Measurements from ENCODE around the gene CTF1. TPM values are rescaled to one million over a fixed set of nuclear protein-coding genes. Genes with fewer than 3 reads are reported as not detected.

Gene CTF1
- total and polyA plus RNA-seq, 10 of the 15 experiments (the other 5 are each of a cell fraction or from before 2014, with no cell fraction given), result 0.04 to 0.46 (median 0.11) TPM; not detected in 3

DNA sequence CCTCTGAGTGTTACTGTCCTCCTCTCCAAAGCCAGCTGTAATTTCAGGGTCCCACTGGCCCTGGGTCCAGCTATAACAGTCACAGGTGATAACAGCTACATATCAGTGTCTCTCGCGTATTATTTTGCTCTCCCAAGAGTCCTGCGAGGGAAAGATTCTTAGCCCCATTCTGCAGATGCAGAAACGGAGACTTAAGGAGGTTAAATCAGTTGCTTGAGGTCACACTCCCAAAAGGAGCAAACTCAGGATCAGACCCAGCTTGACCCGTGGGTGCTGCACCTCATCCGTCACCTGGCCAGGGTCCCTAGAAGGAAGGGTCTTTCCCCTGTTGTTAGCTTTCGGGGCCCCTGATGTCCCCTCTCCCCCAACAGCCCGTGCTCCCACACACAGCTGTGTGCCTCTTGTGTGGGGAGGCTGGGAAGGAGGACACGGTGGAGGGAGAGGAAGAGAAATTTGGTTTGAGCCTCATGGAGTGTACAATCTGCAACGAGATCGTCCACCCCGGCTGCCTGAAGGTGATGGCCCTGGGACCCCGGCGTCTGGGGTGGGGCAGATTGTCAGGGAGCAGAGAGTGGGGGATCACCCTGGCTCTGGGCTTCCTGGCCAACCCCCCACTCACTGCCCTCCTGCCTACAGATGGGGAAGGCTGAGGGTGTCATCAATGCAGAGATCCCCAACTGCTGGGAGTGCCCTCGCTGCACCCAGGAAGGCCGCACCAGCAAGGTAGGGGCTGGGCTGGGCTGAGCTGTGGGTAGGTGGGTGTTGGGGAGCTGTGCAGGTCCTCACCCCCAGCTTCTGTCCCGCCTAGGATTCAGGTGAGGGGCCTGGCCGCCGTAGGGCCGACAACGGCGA, 30.7 kb downstream of the CTF1 start:
- ATAC-seq (no peak), FAIRE-seq (no peak), DNase-seq (ENCODE audit: low read depth, low spot score) (no peak)
- Histone ChIP-seq H4K20me1 (ENCODE audit: control insufficient read depth, insufficient read depth) (no peaks in the 10 kb centered on the region), H3K27me3 (replicated peaks in 1 of 2; ENCODE audit: control insufficient read depth in 2 of 2, insufficient read depth in 2 of 2, low read length in 1 of 2) (no peaks in the 10 kb centered on the region), H3K79me2 (ENCODE audit: control insufficient read depth, insufficient read depth, low read length) (peaks cover 5% of the 10 kb centered on the region), H3K27ac (ENCODE audit: control insufficient read depth, insufficient read depth) (no peak overlapping the region), H3K4me2 (ENCODE audit: control insufficient read depth, insufficient read depth) (no peak overlapping the region), H3K4me1 (ENCODE audit: control insufficient read depth, insufficient read depth, low read length) (0 out of 2 replicates have a peak, but pooled peaks cover 4% of the 10 kb centered on the region), H3K4me3 (no peak overlapping the region), H3K9me3 (replicated peaks; ENCODE audit: control insufficient read depth, insufficient read depth, low read length) (no peaks in the 10 kb centered on the region), H3K36me3 (ENCODE audit: control insufficient read depth in 2 of 2, insufficient read depth in 2 of 2, low read length in 1 of 2) (peaks cover 0 to 12% of the 10 kb centered on the region in 2 experiments), H2AFZ (ENCODE audit: control insufficient read depth, low read depth, low read length) (no peak overlapping the region), H3K9ac (ENCODE audit: control insufficient read depth, insufficient read depth, low read length) (no peak overlapping the region)
- SMC1A ChIA-PET (ENCODE audit: uncharacterized antibody, unreplicated experiment), result interaction anchor here (1.2 kb wide), 1 partner anchor 8 kb away, joined by 3 read pairs; no protein-coding TSS in a partner anchor
- no TSS peak for BruUV-seq (replicated peaks)
- POLR2A ChIA-PET, result interaction anchor here (0.6 kb wide), 1 partner anchor 45 kb away, joined by 3 read pairs; no protein-coding TSS in a partner anchor
- CTCF ChIA-PET, result interaction anchor here (0.8 to 5.2 kb wide), 5 partner anchors 11 to 524 kb away, joined by 3 to 26 read pairs (median 4); no protein-coding TSS in a partner anchor
- 92% methylated on average over 22 of the region's 22 CpGs for WGBS (ENCODE audit: insufficient coverage, insufficient replicate concordance, low lambda C conversion rate, missing lambda C conversion rate)
- in situ Hi-C loops (cut with MboI) (no loop called here), intact Hi-C loops (cut with micrococcal nuclease; ENCODE audit: unreplicated experiment) (loop anchor here (10.0 kb wide), 2 partner anchors 232 to 272 kb away; partner anchors contain the start of genes FBRS, PRR14 and SRCAP)
- RAD21 ChIA-PET (ENCODE audit: unreplicated experiment), result interaction anchor here (0.9 to 2.2 kb wide), 3 partner anchors 15 to 83 kb away, joined by 3 to 11 read pairs (median 3); no protein-coding TSS in a partner anchor
- TF ChIP-seq CREM (IDR thresholded peaks at IDR 0.05; ENCODE audit: low read depth) (no peak), DPF2 (IDR thresholded peaks at IDR 0.05) (no peak), EGR1 (IDR thresholded peaks at IDR 0.05; ENCODE audit: borderline replicate concordance in 1 of 2, low read depth in 2 of 2, low read length in 2 of 2) (no peak), KLF5 (IDR thresholded peaks at IDR 0.05; ENCODE audit: partially characterized antibody) (no peak), FOXM1 (IDR thresholded peaks at IDR 0.05; ENCODE audit: low read depth, low read length) (no peak), CHD1 (IDR thresholded peaks at IDR 0.05; ENCODE audit: low read depth, low read length) (no peak), ELK1 (IDR thresholded peaks at IDR 0.05; ENCODE audit: low read depth, low read length) (no peak), HDGF (IDR thresholded peaks at IDR 0.05) (no peak), FOS (IDR thresholded peaks at IDR 0.05; ENCODE audit: borderline replicate concordance, extremely low read depth, insufficient read length) (no peak), RUNX3 (IDR thresholded peaks at IDR 0.05; ENCODE audit: low read length) (no peak), CBFB (IDR thresholded peaks at IDR 0.05; ENCODE audit: low read depth) (no peak), SPI1 (IDR thresholded peaks at IDR 0.05; ENCODE audit: borderline replicate concordance, insufficient read depth, low read depth, low read length) (no peak), NFXL1 (IDR thresholded peaks at IDR 0.05; ENCODE audit: borderline replicate concordance) (no peak), SIX5 (IDR thresholded peaks at IDR 0.05; ENCODE audit: low read depth, low read length, severe bottlenecking) (no peak), WRNIP1 (IDR thresholded peaks at IDR 0.05; ENCODE audit: borderline replicate concordance, low read depth, low read length) (no peak), POLR2AphosphoS2 (IDR thresholded peaks at IDR 0.05; ENCODE audit: low read depth, low read length) (no peak)
- TF ChIP-seq, protein P1, sequence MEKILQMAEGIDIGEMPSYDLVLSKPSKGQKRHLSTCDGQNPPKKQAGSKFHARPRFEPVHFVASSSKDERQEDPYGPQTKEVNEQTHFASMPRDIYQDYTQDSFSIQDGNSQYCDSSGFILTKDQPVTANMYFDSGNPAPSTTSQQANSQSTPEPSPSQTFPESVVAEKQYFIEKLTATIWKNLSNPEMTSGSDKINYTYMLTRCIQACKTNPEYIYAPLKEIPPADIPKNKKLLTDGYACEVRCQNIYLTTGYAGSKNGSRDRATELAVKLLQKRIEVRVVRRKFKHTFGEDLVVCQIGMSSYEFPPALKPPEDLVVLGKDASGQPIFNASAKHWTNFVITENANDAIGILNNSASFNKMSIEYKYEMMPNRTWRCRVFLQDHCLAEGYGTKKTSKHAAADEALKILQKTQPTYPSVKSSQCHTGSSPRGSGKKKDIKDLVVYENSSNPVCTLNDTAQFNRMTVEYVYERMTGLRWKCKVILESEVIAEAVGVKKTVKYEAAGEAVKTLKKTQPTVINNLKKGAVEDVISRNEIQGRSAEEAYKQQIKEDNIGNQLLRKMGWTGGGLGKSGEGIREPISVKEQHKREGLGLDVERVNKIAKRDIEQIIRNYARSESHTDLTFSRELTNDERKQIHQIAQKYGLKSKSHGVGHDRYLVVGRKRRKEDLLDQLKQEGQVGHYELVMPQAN (conservative IDR thresholded peaks at IDR 0.05), result no peak
- TF ChIP-seq, protein P2, sequence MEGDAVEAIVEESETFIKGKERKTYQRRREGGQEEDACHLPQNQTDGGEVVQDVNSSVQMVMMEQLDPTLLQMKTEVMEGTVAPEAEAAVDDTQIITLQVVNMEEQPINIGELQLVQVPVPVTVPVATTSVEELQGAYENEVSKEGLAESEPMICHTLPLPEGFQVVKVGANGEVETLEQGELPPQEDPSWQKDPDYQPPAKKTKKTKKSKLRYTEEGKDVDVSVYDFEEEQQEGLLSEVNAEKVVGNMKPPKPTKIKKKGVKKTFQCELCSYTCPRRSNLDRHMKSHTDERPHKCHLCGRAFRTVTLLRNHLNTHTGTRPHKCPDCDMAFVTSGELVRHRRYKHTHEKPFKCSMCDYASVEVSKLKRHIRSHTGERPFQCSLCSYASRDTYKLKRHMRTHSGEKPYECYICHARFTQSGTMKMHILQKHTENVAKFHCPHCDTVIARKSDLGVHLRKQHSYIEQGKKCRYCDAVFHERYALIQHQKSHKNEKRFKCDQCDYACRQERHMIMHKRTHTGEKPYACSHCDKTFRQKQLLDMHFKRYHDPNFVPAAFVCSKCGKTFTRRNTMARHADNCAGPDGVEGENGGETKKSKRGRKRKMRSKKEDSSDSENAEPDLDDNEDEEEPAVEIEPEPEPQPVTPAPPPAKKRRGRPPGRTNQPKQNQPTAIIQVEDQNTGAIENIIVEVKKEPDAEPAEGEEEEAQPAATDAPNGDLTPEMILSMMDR (IDR thresholded peaks at IDR 0.05 in 2 of 3, conservative IDR thresholded peaks at IDR 0.05 in 1 of 3; ENCODE audit: control insufficient read depth in 2 of 3, extremely low read depth in 1 of 3, insufficient read depth in 1 of 3, low read depth in 3 of 3, low read length in 3 of 3), result no peak

Data from GM12878 (cell line).